Measurements from ENCODE around the gene RBM14.

GRCh38 chr11:66643745-66644437, 27.5 kb downstream of the RBM14 start:
- TF ChIP-seq SREBF2 (IDR thresholded peaks at IDR 0.05; ENCODE audit: low read length) (no peak), NR2C2 (IDR thresholded peaks at IDR 0.05; ENCODE audit: borderline replicate concordance, control insufficient read depth, insufficient read length, low read depth) (no peak), POLR2AphosphoS5 (IDR thresholded peaks at IDR 0.05; ENCODE audit: low read length) (peak; percentile 61), TBL1XR1 (IDR thresholded peaks at IDR 0.05; ENCODE audit: low read depth, low read length) (no peak), MAX (IDR thresholded peaks at IDR 0.05; ENCODE audit: low read depth, low read length) (no peak)
